ENCODE measurements around the gene PRR18.

The PRR18 gene

GRCh38 chr6:166305562-166306117 lies 2.6 kb downstream of the PRR18 start:
- no peak for DNase-seq (ENCODE audit: low spot score)

GRCh38 chr6:166304106-166304505 lies 4.1 kb downstream of the PRR18 start:
- DNase-seq (ENCODE audit: low spot score): no peak

GRCh38 chr6:166301611-166302529 lies 6.3 kb downstream of the PRR18 start:
- no peak for DNase-seq (ENCODE audit: low spot score)

- no peak for DNase-seq (ENCODE audit: low spot score)
These were observed 7.7 kb downstream of the PRR18 start for GRCh38 chr6:166300357-166300987.

- no peak for DNase-seq (ENCODE audit: low spot score)
These were observed 10.6 kb downstream of the PRR18 start for GRCh38 chr6:166297606-166298005.

- DNase-seq (ENCODE audit: low spot score): no peak
These were observed 11.9 kb downstream of the PRR18 start for GRCh38 chr6:166296035-166296883.

GRCh38 chr6:166293731-166294584 lies 14.2 kb downstream of the PRR18 start:
- no peak for DNase-seq (ENCODE audit: low spot score)

- no peak for DNase-seq (ENCODE audit: low spot score)
These were observed 18.8 kb downstream of the PRR18 start for GRCh38 chr6:166289207-166290060.

GRCh38 chr6:166286839-166287271 lies 21.3 kb downstream of the PRR18 start:
- DNase-seq (ENCODE audit: low spot score): no peak

- DNase-seq (ENCODE audit: low spot score): no peak
These were observed 23.0 kb downstream of the PRR18 start for GRCh38 chr6:166285233-166285632.

- DNase-seq (ENCODE audit: low spot score): no peak
These were observed 23.6 kb downstream of the PRR18 start for GRCh38 chr6:166284640-166285039.

GRCh38 chr6:166282394-166283032 lies 25.7 kb downstream of the PRR18 start:
- no peak for DNase-seq (ENCODE audit: low spot score)

- DNase-seq (ENCODE audit: low spot score): no peak
These were observed 27.1 kb downstream of the PRR18 start for GRCh38 chr6:166281104-166281503.

GRCh38 chr6:166279393-166279679 lies 28.9 kb downstream of the PRR18 start:
- no peak for DNase-seq (ENCODE audit: low spot score)

GRCh38 chr6:166278579-166279392 lies 29.4 kb downstream of the PRR18 start:
- no peak for DNase-seq (ENCODE audit: low spot score)

GRCh38 chr6:166277892-166278578 lies 30.2 kb downstream of the PRR18 start:
- DNase-seq (ENCODE audit: low spot score): no peak

- DNase-seq (ENCODE audit: low spot score): no peak
These were observed 31.2 kb downstream of the PRR18 start for GRCh38 chr6:166277018-166277417.

- DNase-seq (ENCODE audit: low spot score): peak; percentile 78
These were observed 32.5 kb downstream of the PRR18 start for GRCh38 chr6:166275714-166276166.
